Germinal center (tissue), 1 donor: ENCODE measurements around the gene CAMTA1.

ENCODE experiments used
- DNase-seq: peaks from one replicate; pipeline ENCODE4 v3.0.0; 2012; ENCODE audit warnings: mixed read lengths, low spot score

CAMTA1 gene

DNA sequence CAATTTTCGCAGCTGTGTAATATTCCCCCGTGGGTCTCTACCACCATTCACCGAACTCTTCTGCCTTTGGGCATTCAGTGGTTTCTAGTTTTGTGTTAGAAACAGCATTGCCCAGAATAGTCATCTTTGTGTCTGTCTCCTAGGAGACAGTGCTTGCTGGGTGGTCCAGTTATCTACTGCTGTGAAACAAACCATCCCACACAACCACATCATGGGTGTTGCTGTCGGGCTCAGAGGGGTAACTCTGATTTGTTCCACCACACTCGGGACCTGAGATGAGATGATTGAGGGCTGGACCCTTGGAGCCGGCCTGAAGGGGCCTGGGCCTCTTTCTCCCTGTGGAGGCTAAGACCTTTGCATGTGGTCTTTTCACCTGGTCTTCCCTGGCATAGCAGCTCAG is 558.6 kb downstream of the CAMTA1 start:
- DNase-seq, result no peak

DNA sequence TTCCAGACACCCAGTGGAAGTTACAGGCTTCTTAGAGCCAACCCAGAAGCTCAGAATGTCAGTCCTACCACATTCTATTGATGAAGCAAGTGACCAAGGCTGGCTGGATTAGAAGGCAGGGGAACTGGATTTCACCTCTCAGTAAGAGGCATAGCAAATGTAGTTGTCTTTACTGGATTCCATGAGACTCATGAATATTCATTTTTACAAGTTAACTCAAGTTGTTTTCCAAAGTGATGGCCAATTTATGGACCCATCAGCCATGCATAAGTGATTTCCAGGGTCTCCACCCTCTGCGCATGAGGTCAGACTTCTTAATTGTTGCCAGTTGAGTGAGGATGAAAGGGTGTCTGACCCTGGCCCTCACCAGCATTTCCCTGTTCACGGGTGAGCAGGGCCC is 559.0 kb downstream of the CAMTA1 start:
- DNase-seq, result no peak

DNA sequence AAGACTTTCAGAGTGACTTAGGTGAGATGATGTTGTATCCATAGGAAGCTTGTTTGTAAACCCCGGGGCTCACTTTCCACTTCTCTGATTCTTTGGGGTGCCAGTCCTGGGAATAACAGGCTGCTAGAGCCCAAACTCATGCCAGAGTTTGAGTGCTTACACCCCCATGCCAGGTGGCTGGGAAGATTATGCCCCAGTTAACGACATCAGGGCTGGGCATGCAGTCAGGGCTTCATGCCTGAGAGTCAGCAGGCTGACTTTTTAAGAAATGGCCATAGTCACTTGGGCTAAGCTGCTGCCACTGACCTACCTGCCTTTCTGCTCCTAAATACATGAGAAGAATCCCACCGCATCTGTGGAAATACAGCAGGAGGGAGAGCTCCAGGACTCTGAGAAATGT is 560.3 kb downstream of the CAMTA1 start:
- DNase-seq, result no peak

GRCh38 chr1:7346070-7346596 is 560.9 kb downstream of the CAMTA1 start:
- no peak for DNase-seq

DNA sequence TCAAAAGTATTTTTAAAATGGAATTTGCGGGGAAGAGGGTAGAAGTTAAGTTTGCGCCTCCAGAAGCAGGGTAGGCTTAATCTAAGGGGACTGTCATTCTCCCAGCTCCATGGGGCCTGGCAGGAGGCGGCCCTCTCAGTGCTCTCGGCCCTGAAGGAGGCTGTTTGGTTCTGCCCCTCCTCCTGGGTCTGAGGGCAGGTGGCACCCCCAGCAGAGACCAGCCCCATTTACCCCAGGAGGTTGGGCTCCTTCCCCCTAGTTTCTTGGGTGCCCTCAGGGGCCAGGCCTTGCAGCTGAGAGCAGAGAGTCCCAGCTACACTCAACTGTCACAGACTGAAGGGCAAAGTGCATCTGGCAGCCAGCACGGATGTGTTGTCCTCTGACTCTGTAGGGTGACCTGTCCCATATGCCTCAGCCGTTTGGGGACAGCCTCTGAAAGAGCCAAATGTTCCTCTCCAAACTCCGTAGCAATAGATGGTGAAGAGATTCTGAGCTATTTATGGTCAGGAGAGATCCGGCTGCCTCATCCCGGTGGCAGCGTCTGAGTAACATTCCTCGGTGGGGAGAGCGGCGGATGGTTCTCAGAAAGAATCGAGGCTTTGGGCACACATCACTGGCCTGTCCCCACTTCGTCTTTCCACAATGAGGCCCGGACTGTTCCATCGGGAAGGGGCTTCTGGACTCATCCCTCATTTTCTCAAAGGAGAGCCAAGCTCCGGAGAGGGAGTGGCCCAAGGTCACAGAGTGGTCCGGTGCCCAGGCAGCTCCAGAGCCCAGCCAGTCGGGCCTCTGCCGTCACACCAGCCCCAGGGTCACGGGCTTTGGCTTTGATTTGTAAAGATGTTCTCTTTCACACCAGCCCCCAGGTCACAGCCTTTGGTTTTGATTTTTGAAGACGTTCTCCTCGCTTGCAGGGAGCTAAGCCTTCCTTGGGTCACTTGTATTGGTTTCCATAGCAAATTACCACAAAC is 561.6 kb downstream of the CAMTA1 start:
- DNase-seq, result no peak

DNA sequence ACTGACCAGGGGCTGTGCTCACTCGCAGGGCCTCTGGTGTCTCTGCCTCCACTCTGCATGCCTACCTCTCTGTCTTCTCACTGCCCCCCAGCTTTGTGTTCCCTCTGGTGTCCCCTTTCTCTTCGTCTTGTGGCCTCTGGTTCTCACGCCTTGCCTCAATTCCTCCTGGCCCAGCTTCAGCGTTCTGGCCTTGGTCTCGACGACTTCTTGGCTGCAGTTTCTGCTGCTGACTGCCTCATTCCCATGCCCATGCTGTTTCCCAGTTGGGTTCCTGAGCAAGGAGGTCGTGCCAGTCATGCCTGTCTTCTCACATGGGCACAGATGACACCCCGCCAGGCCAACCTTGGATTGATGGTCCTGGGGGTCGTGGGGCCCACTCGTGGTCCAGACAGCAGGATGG is 562.8 kb downstream of the CAMTA1 start:
- no peak for DNase-seq

DNA sequence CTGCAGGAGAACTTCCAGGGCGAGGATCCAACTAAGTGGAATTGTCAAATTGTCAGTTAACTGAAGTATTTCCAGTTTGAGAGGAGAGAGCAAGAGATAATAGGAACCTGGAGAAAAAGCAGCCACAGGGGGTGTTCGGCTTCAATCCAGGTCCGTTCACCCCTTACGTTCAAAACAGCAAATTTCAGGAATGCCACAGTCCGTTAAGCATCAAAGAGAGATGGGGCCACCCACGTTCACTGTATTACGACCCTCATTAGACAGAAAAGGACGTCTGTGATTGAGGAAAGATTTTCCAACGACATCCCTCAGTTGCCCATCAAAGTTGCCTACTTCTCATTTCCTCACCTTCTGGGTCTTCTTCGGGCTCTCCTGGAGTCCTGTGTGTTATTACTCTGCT is 563.3 kb downstream of the CAMTA1 start:
- no peak for DNase-seq

DNA sequence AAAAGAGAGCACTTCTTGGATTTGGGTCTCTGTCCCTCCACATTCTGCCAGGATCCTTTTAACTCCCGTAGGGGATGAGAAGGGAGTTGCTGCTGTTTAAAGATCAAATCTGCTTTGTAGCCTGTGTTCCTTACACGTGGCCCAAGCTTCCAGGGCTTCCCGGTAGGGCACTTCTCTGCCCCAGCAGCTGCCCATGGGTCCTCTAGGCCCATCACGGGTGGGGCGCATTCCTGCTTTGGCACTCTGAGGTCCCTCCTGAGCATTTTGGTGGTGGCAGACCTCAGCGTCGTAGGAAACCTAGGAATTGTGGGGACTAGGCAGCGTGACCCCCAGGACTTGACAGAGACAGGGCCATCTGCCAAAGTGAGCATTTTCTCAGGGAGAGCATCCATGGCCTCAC is 565.5 kb downstream of the CAMTA1 start:
- DNase-seq, result no peak

DNA sequence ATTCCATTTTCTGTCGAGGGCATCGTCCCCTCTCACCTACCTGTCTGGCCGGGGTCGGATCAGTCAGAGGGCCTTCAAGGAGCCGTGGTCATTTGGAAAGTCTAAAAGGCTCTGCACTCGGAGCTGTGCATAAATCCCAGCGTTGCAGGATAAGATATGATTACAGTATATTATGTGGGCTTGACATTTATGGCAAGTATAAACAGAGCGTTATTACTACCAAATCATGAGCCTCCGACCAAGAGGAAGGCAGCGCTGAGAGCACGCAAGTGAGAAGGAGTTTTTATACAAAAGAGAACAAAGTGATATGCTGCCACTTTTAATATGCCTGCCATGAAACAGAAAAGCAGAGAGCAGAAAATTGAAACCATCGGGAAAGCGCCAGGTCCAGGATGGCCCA is 566.4 kb downstream of the CAMTA1 start:
- no peak for DNase-seq

DNA sequence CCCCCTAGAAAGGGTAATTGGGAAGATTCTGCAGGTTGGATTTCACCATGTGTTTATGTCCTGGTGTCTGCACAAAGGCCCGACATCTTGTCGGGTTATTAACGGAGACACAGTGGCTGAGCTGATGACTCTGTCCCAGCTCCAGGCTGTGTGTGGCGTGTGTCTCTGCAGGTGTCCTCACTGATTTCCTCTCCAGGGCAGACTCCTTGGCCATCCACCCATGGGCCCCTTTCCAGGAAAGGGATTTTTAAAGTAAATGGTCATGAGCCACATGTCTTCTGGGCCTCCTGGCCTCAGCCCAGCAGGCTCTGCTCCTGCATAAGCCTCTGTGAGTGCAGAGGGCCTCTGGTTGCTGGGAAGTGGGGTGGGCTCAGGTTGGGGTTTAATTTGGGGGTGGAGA is 567.1 kb downstream of the CAMTA1 start:
- no peak for DNase-seq

DNA sequence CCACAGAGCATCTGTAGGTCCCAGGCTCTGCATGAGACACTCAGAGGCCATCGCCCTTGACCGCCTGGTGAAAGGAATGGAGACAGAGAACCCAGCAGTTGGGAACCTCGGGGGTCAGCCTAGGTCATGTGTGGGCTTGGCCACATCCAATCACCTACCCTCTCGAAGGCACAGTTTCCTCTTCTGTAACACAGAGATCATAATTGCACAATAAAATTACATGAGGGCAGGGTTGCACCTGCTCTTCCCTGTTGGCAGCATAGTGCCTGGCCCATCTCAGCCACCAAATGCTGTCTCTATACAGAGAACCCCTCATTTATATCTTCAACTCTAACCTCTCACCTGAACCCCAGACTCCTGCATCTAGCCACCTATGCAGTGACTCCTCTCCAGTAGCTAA is 567.7 kb downstream of the CAMTA1 start:
- DNase-seq, result no peak

DNA sequence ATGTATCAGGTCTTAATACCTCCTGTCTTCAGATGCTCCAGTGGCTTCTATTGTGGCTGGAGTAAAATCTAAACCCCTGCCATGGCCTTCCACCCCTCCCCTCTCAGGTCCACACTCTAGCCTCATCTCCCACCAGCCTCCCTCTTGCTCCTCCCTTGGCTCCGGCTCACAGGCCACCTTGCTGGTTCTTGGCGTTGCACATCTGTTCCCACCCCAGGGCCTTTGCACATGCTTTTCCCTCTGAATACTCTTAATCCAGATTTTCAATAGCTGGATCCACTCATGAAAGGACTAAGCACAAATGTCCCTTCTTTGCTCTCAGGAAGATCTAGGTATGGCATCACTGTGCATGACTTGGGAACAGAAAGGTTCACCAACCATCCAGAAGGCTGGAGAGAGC is 570.4 kb downstream of the CAMTA1 start:
- no peak for DNase-seq

DNA sequence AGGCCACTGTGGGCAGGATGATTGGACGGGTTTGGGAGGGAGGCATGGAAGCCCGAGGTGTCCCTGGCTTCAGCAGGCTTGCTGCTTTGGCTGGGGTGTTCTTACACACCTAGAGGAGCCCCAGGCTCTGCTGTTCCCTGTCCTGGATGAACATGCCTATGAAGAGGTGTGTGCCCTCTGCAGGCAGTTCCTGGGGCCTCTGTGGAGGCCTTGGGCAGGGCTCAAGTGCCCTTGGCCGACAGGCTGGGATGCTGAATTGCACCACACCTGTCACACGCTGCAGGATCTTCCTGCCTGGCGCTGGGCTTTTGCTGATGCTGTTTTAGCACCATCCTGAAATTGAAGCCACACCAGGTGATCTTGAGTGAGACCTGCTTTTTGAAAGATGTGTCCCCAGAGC is 570.8 kb downstream of the CAMTA1 start:
- no peak for DNase-seq

DNA sequence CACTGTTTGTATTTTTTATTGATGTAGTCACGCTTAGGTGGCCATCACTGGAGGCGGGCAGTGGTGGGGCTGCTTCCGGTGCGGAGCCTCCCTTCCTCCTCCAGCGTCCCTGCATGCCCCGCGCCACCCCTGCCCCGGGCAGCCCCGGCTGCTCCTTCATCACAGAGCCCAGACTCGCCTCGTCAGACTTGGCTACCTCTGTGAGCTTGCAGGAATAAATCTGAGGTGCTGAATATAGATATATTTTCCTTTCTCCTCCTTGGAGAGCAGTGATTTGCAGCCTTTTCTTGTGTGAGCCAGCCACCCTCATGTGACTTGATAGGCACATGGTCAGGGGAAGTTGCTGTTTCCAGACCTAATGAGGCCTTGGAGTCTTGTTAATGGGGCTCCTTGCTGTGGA is 573.2 kb downstream of the CAMTA1 start:
- DNase-seq, result no peak

GRCh38 chr1:7360526-7360925 is 575.3 kb downstream of the CAMTA1 start:
- no peak for DNase-seq

DNA sequence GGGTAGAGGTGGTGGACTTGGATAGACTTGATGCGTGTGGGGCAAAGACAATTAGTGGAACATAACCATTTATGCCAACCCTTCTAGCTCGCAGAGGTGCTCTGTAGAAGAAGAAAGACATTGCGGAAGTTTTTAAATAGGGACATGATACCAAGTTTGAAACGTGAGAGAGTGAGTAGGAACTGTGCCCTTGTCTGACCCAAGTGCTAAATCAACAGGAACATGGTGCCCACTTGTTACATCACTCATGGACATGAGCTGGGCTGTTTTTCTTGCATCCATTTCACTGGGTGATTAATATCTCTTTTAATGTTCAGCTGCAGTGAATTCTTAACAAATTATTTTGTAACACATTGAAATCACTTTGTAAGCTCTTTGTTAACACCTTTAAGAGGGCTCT is 577.7 kb downstream of the CAMTA1 start:
- no peak for DNase-seq

- DNase-seq, result no peak
These were observed 578.2 kb downstream of the CAMTA1 start for GRCh38 chr1:7363450-7363849.

GRCh38 chr1:7365706-7366105 is 580.5 kb downstream of the CAMTA1 start:
- no peak for DNase-seq

DNA sequence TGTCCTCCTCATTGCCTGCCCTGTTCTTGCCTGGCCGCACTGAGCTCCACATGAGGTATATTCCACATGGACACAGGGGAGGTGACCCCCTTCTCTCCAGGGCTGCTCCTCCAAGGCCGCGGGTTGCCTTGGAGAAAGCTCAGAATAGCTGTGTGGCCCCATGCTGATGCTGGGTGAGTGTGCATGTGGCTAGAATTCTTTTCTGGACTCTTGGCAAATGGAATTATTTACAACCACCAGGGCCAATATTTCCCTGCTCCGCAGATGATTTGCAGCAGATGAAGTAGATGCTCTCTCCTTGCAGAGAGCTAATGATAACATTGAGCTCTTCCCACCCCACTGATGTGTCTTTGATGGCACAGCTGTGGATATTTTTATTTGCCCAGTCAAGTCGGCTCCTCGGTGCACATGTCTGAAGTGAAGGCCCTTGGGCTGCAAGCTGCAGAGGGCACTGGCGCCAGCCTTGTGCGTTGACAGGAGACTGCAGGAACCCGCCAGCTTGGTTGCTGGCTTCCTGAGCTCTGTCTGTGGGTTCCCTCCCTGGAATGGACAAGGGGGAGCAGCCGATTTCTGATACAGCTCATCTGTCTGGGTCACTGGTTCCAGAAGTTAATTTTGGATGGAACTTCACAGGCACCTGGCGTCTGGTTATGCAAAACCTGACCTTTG is 581.2 kb downstream of the CAMTA1 start:
- no peak for DNase-seq

DNA sequence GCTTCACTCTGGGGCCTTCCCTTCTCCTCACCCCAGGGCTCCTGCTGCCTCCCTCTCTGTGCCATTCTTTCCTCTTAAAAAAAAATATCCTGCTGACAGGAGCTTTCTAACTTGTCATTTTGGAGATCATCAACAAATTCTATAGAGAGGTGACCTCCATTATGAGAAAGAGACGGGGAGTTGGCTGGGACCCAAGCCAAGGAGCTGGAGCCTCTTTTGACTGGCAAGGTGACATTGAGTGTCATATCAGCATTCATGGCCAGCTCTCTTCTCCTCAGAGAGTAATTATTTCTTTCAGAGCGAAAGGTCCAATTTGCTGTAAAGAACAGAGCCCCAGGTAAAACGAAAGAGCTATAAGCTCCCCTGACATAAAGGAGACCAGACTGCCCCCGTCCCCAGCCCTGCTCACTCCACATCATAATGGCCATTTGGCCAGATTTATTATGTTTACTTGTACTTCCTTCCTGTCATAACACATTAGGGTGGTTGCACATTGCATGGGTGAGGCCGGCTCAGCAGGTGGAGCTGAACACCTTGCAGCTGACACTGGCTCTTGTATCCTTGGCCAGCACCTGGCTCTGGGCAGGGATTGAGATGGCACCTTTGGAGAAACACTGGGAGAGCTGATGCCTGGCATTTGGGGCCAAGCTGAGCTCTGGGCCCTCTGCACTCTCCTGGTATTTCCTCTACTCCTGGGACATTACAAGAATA is 581.9 kb downstream of the CAMTA1 start:
- DNase-seq, result no peak

DNA sequence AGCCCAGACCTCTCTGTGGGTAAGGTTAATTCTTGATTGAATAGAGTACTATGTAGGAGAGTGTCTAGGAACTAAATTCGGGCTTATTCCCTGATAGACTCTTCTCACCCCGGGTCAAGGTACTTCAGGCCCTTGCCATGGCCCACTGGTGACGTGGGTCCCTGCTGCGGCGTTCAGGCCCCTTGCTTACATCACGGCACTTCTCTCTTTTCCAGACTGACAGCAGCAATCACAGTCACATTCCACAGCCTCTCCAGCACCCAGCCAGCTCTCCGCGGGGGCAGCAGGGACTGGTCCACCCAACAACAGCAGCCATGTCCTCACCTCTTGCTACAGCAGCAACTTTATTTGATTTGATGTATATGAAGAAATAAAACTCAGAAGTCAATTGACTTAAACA is 584.6 kb downstream of the CAMTA1 start:
- DNase-seq, result no peak

GRCh38 chr1:7371926-7372325 is 586.7 kb downstream of the CAMTA1 start:
- no peak for DNase-seq
